Fibroblast of lung (primary cell): ENCODE data around the gene IL36A.

Source experiments
- EZH2 ChIP-seq: IDR thresholded peaks from 2 replicates; pipeline ENCODE4 v1.5.1; 2012; ENCODE audit warnings: low read length, control low read depth, mild to moderate bottlenecking; ENCODE audit errors: missing control alignments
- TF ChIP-seq, protein P1 (sequence below), 2 donors: IDR thresholded peaks in 1 of 2; conservative IDR thresholded peaks in 1 of 2; 1 replicate in 1 of 2; 2 replicates in 1 of 2; pipeline ENCODE4 v1.5.1; 2011 to 2012; ENCODE audit warnings: low read length in 2 of 2, control low read depth in 1 of 2, inconsistent platforms in 1 of 2, low read depth in 1 of 2, mild to moderate bottlenecking in 1 of 2

DNA sequence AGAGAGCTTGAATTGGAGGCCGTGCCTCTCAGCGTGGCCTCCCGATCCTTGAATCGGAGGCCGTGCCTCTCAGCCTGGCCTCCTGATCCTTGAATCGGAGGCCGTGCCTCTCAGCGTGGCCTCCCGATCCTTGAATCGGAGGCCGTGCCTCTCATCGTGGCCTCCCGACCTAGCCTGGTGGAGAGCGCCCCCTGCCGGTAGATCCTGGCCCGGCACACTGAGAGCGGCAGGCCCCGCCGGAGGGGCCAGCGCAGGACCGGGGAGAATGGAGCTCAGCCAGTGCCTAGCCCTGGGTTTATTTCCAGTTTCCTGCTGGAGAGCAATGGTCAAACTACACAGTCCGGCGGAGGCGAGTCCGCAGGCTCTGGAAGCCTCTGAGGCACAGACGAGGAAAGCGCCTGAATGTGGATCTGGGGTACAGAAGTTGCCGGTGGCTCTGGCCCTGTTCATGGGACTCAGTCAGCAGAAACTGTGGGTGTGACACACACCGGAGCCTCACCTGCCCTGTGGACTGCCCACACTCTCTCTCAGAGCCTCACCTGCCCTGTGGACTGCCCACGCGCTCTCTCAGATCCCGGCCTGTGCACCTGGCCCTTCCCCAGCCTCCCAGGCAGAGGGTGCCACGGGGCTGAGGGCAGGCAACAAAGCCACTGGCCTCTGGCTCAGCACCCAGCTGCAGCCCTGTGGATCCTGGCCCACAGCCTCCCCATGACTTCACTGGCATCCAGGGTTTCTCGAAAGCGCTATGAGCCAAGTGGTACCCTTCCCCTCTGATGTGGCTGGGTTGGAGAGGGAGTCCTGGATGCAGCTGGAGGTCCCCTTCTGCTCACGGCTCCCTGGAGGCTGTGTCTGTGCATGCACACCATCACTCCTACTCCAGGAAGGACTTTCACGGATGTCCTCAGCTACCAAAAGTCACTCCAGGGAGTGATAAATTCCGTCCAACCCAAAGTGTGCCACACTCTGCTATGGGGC is 45.9 kb downstream of the IL36A start:
- TF ChIP-seq, protein P1, sequence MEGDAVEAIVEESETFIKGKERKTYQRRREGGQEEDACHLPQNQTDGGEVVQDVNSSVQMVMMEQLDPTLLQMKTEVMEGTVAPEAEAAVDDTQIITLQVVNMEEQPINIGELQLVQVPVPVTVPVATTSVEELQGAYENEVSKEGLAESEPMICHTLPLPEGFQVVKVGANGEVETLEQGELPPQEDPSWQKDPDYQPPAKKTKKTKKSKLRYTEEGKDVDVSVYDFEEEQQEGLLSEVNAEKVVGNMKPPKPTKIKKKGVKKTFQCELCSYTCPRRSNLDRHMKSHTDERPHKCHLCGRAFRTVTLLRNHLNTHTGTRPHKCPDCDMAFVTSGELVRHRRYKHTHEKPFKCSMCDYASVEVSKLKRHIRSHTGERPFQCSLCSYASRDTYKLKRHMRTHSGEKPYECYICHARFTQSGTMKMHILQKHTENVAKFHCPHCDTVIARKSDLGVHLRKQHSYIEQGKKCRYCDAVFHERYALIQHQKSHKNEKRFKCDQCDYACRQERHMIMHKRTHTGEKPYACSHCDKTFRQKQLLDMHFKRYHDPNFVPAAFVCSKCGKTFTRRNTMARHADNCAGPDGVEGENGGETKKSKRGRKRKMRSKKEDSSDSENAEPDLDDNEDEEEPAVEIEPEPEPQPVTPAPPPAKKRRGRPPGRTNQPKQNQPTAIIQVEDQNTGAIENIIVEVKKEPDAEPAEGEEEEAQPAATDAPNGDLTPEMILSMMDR (conservative IDR thresholded peaks at IDR 0.05 in 1 of 2, IDR thresholded peaks at IDR 0.05 in 1 of 2; ENCODE audit: low read depth in 1 of 2, low read length in 2 of 2) = no peak
- no peak for TF ChIP-seq EZH2
